HG02852 (cell line): ENCODE results near the gene SLC6A1.
"Not testable (repeated sequence)": the region's sequence is repeated elsewhere in the genome, so short reads cannot be mapped to it uniquely, and the experiment has no call there.

ENCODE experiments used
- ATAC-seq: cut with Tn5 transposase; IDR thresholded peaks from one replicate; pipeline ENCODE4 v1.9.1; 2021; ENCODE audit warnings: mild to moderate bottlenecking, moderate library complexity; ENCODE audit not compliant: unreplicated experiment

Gene SLC6A1

GRCh38 chr3:11057655-11058054 is 65.1 kb downstream of the SLC6A1 start:
- ATAC-seq = no peak

- no peak for ATAC-seq
Observed at GRCh38 chr3:11059090-11059798, 66.7 kb downstream of the SLC6A1 start.

GRCh38 chr3:11059799-11060115 is 67.2 kb downstream of the SLC6A1 start:
- ATAC-seq = no peak

GRCh38 chr3:11060500-11061251 is 68.1 kb downstream of the SLC6A1 start:
- ATAC-seq = no peak

GRCh38 chr3:11061268-11061871 is 68.8 kb downstream of the SLC6A1 start:
- not testable (repeated sequence) for ATAC-seq

- ATAC-seq = no peak
Observed at GRCh38 chr3:11062704-11063103, 70.2 kb downstream of the SLC6A1 start.

- no peak for ATAC-seq
Observed at GRCh38 chr3:11071096-11071755, 78.7 kb downstream of the SLC6A1 start.

- no peak for ATAC-seq
Observed at GRCh38 chr3:11072631-11073030, 80.1 kb downstream of the SLC6A1 start.

- ATAC-seq = no peak
Observed at GRCh38 chr3:11074011-11074410, 81.5 kb downstream of the SLC6A1 start.

- no peak for ATAC-seq
Observed at GRCh38 chr3:11074451-11074850, 81.9 kb downstream of the SLC6A1 start.

GRCh38 chr3:11075122-11075521 is 82.6 kb downstream of the SLC6A1 start:
- not testable (repeated sequence) for ATAC-seq

- no peak for ATAC-seq
Observed at GRCh38 chr3:11076711-11077110, 84.2 kb downstream of the SLC6A1 start.

GRCh38 chr3:11077466-11077865 is 84.9 kb downstream of the SLC6A1 start:
- no peak for ATAC-seq

GRCh38 chr3:11078826-11079515 is 86.4 kb downstream of the SLC6A1 start:
- no peak for ATAC-seq

GRCh38 chr3:11080492-11080891 is 87.9 kb downstream of the SLC6A1 start:
- no peak for ATAC-seq

- no peak for ATAC-seq
Observed at GRCh38 chr3:11084098-11084497, 91.5 kb downstream of the SLC6A1 start.

GRCh38 chr3:11084677-11085076 is 92.1 kb downstream of the SLC6A1 start:
- no peak for ATAC-seq

GRCh38 chr3:11085093-11085840 is 92.7 kb downstream of the SLC6A1 start:
- no peak for ATAC-seq

GRCh38 chr3:11086856-11087255 is 94.3 kb downstream of the SLC6A1 start:
- no peak for ATAC-seq

GRCh38 chr3:11088066-11088465 is 95.5 kb downstream of the SLC6A1 start:
- ATAC-seq = no peak
